ENCODE measurements around the gene MACF1.

MACF1 gene

GRCh38 chr1:39378377-39378776 lies 173.9 kb downstream of the MACF1 start:
- FAIRE-seq = peak; percentile 56
- DNase-seq (ENCODE audit: insufficient read length) = no peak
- no peak for TF ChIP-seq POLR2A (IDR thresholded peaks at IDR 0.05; ENCODE audit: low read depth, low read length)
- no peak for TF ChIP-seq POLR2AphosphoS5 (IDR thresholded peaks at IDR 0.05; ENCODE audit: low read depth, low read length)
- TF ChIP-seq TAF1 (IDR thresholded peaks at IDR 0.05; ENCODE audit: borderline replicate concordance, low read depth, low read length) = no peak

- TF ChIP-seq POLR2A (IDR thresholded peaks at IDR 0.05; ENCODE audit: low read depth, low read length) (no peak), POLR2AphosphoS5 (IDR thresholded peaks at IDR 0.05; ENCODE audit: low read depth, low read length) (no peak), TAF1 (IDR thresholded peaks at IDR 0.05; ENCODE audit: borderline replicate concordance, low read depth, low read length) (no peak)
- no peak for FAIRE-seq
Measured at GRCh38 chr1:39379187-39379586, 174.7 kb downstream of the MACF1 start.

DNA sequence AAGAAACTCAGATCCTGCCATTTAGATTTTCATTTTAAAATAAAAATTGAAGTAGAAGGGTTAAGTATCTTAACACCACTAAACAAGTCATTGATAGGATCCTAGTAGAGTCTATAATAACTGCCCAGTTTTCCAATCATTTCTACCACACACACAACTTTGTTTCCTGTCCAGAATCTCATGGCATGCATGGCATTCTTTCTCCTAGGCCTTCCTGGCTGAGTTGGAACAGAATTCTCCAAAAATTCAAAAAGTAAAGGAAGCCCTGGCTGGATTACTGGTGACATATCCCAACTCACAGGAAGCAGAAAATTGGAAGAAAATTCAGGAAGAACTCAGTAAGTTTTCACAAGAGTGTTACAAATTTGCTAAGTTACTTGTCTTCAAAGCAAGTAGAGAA lies 175.5 kb downstream of the MACF1 start:
- TF ChIP-seq POLR2A (IDR thresholded peaks at IDR 0.05; ENCODE audit: low read depth, low read length) (no peak), TAF1 (IDR thresholded peaks at IDR 0.05; ENCODE audit: borderline replicate concordance, low read depth, low read length) (no peak), POLR2AphosphoS5 (IDR thresholded peaks at IDR 0.05; ENCODE audit: low read depth, low read length) (no peak)
- no peak for DNase-seq (ENCODE audit: insufficient read length)
- no peak for FAIRE-seq

More at GRCh38 chr1:39379187-39379586, 174.7 kb downstream of the MACF1 start:
- DNase-seq (ENCODE audit: insufficient read length) = no peak

DNA sequence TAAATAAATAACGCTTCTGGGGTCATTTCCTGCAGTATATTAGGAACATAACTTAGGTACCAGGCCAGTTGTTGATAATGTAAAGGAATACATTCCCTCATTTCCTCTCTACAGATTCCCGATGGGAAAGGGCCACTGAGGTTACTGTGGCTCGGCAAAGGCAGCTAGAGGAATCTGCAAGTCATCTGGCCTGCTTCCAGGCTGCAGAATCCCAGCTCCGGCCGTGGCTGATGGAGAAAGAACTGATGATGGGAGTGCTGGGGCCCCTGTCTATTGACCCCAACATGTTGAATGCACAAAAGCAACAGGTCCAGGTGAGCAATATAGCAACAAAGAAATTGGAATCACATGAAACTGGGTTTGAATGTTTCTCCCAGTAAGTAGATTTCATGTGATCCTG lies 177.3 kb downstream of the MACF1 start:
- DNase-seq (ENCODE audit: insufficient read length) (no peak), FAIRE-seq (no peak)
- TF ChIP-seq TAF1 (IDR thresholded peaks at IDR 0.05; ENCODE audit: borderline replicate concordance, low read depth, low read length) (no peak), POLR2A (IDR thresholded peaks at IDR 0.05; ENCODE audit: low read depth, low read length) (no peak), POLR2AphosphoS5 (IDR thresholded peaks at IDR 0.05; ENCODE audit: low read depth, low read length) (no peak)

DNA sequence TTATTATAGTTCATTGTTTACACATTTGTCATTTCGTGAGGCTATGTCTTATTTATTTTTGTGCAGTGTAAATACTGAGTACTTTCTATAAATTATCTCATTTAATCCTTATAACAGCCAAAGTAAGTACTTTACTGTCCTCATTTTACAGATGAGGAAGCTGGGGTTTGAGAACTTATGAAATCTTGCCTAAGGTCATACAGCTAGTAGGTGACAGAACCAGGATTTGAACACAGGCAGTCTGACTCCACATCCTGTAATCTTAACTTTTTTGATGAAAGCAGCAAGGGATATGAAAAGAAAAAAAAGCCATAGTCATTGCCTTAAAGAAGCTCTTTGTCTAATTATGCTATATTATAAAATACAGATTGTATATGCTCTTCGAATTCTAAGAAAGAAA lies 179.8 kb downstream of the MACF1 start:
- no peak for FAIRE-seq
- DNase-seq (ENCODE audit: insufficient read length) = no peak
- TF ChIP-seq TAF1 (IDR thresholded peaks at IDR 0.05; ENCODE audit: borderline replicate concordance, low read depth, low read length) (no peak), POLR2AphosphoS5 (IDR thresholded peaks at IDR 0.05; ENCODE audit: low read depth, low read length) (no peak), POLR2A (IDR thresholded peaks at IDR 0.05; ENCODE audit: low read depth, low read length) (no peak)

DNA sequence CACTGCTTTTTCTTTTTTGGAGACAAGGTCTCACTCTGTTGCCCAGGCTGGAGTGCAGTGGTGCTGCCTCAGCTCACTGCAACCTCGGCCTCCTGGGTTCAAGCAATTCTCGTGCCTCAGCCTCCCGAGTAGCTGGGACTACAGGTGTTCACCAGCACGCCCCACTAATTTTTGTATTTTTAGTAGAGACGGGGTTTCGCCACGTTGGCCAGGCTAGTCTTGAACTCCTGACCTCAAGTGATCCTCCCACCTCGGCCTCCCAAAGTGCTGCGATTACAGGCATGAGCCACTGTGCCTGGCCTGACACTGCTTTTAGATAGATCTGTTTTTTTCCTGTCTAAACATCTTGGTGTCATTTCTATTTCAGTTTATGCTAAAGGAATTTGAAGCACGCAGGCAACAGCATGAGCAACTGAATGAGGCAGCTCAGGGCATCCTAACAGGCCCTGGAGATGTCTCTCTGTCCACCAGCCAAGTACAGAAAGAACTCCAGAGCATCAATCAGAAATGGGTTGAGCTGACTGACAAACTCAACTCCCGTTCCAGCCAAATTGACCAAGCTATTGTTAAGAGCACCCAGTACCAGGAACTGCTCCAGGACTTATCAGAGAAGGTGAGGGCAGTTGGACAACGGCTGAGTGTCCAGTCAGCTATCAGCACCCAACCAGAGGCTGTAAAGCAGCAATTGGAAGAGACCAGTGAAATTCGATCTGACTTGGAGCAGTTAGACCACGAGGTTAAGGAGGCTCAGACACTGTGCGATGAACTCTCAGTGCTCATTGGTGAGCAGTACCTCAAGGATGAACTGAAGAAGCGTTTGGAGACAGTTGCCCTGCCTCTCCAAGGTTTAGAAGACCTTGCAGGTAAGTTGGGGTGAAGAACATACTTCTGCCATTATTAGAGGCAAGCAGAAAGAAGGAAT lies 180.8 kb downstream of the MACF1 start:
- FAIRE-seq = no peak
- no peak for TF ChIP-seq TAF1 (IDR thresholded peaks at IDR 0.05; ENCODE audit: borderline replicate concordance, low read depth, low read length)
- TF ChIP-seq POLR2AphosphoS5 (IDR thresholded peaks at IDR 0.05; ENCODE audit: low read depth, low read length) = no peak
- TF ChIP-seq POLR2A (IDR thresholded peaks at IDR 0.05; ENCODE audit: low read depth, low read length) = no peak

GRCh38 chr1:39386997-39387396 lies 182.5 kb downstream of the MACF1 start:
- FAIRE-seq (no peak), DNase-seq (ENCODE audit: insufficient read length) (no peak)
- TF ChIP-seq POLR2AphosphoS5 (IDR thresholded peaks at IDR 0.05; ENCODE audit: low read depth, low read length) (no peak), TAF1 (IDR thresholded peaks at IDR 0.05; ENCODE audit: borderline replicate concordance, low read depth, low read length) (no peak), POLR2A (IDR thresholded peaks at IDR 0.05; ENCODE audit: low read depth, low read length) (no peak)

More for the DNA sequence above, 180.8 kb downstream of the MACF1 start:
- no peak for DNase-seq (ENCODE audit: insufficient read length)

DNA sequence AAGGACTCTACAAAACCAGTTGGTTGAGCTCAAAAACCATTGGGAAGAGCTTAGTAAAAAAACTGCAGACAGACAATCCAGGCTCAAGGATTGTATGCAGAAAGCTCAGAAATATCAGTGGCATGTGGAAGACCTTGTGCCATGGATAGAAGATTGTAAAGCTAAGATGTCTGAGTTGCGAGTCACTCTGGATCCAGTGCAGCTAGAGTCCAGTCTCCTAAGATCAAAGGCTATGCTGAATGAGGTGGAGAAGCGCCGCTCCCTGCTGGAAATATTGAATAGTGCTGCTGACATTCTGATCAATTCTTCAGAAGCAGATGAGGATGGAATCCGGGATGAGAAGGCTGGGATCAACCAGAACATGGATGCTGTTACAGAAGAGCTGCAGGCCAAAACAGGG lies 183.0 kb downstream of the MACF1 start:
- DNase-seq (ENCODE audit: insufficient read length) (no peak), FAIRE-seq (no peak)
- TF ChIP-seq POLR2A (IDR thresholded peaks at IDR 0.05; ENCODE audit: low read depth, low read length) (no peak), TAF1 (IDR thresholded peaks at IDR 0.05; ENCODE audit: borderline replicate concordance, low read depth, low read length) (no peak), POLR2AphosphoS5 (IDR thresholded peaks at IDR 0.05; ENCODE audit: low read depth, low read length) (no peak)

DNA sequence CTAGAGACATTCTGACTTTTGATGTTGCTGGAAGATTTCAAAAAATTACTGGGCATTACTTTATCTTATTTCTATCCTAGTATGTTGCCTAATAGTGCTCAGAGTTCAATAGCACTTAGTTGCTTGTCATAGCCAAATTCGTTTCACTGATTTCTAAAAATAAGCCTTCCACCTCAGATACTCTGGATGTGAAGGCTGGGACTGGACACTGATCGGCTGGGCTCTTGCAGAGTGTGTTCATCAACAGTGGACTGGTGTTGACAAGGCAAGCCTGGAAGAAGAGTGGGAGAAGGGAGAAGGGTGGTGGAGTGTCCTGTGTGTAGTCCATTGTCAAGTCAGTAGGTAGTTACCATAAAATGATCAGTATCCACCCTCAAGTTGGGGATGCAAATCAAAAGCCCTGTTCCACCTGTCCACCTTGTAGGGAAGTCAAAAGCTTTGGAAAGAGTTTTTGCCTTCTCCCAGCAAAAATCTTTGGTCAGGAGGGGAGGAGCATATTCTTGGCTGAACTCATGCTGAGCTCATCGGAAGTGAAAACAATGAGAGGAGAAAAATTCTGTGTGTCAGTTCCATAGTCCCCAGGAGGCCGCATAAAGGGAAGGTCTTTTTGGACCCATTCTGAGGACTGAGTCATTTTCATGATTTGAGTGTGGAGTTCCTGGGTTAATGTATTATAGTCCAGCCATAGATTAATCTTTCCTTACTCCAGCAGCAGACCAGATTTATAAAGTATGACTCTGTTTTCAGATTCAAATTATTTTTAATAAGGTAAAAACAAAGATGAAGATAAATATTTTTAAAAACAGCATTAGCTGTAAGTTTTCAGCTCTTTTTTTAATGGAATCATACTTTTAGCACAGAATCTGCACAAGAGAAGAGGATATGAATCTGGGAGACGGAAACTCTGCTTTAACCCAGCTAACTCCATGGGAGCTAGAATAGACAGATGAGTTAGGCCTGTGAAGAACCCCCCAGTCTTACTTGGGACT lies 187.5 kb downstream of the MACF1 start:
- no peak for FAIRE-seq

GRCh38 chr1:39392851-39393573 lies 188.5 kb downstream of the MACF1 start:
- TF ChIP-seq POLR2AphosphoS5 (IDR thresholded peaks at IDR 0.05; ENCODE audit: low read depth, low read length) (no peak), TAF1 (IDR thresholded peaks at IDR 0.05; ENCODE audit: borderline replicate concordance, low read depth, low read length) (no peak), POLR2A (IDR thresholded peaks at IDR 0.05; ENCODE audit: low read depth, low read length) (no peak)
- FAIRE-seq = no peak
- no peak for DNase-seq (ENCODE audit: insufficient read length)

More for the DNA sequence above, 187.5 kb downstream of the MACF1 start:
- no peak for DNase-seq (ENCODE audit: insufficient read length)
- TF ChIP-seq POLR2A (IDR thresholded peaks at IDR 0.05; ENCODE audit: low read depth, low read length) (no peak), TAF1 (IDR thresholded peaks at IDR 0.05; ENCODE audit: borderline replicate concordance, low read depth, low read length) (no peak), POLR2AphosphoS5 (IDR thresholded peaks at IDR 0.05; ENCODE audit: low read depth, low read length) (no peak)
